Hematopoietic multipotent progenitor cell treated with erythropoietin and hydrocortisone succinate and interleukin-3 and kit ligand, for 8 days (in vitro differentiated cells): ENCODE measurements around the gene POMGNT2.
"Not testable (repeated sequence)": the region's sequence is repeated elsewhere in the genome, so short reads cannot be mapped to it uniquely, and the experiment has no call there.

Experiments used
- DNase-seq: peaks from one replicate; pipeline ENCODE4 v3.0.0-alpha.2; 2015

Gene POMGNT2

DNA sequence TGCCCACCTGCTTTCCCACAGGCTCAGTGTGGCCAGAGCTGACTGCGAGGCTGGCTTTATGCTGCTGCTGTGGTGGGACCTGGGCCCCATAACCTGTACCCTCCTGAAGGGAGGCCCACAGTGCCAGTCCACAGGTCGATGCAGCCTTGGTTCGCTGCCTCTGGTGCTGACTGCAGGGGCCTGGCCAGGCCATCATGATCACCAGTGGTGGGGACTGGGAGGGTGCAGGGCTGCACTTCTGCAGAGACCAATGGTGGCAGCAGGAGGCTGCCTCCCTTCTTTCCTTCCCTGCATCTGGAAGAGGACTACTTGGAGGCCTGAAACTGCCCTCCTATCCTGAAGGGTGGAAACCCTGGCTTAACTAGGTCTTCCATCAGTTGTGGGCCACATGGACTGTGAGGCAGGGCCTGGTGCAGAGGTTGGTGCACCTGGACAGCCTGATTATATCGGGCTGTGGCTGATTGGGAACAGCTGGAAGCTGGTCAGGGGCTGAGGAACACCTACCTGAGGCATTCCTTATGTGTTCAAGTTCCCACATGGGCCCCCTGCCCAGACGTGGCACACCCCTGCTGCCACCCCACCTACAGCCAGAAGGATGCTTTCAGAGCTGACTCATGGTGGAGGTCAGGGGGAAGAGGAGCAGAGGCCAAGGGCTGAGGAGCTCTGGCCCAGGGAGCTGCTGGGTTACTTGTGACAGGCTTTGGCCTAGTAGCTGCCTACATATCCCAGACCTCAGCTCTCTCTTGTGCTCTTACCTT is 29.8 kb downstream of the POMGNT2 start:
- no peak for DNase-seq

- no peak for DNase-seq
Measured at GRCh38 chr3:43074901-43075689, 30.8 kb downstream of the POMGNT2 start.

DNA sequence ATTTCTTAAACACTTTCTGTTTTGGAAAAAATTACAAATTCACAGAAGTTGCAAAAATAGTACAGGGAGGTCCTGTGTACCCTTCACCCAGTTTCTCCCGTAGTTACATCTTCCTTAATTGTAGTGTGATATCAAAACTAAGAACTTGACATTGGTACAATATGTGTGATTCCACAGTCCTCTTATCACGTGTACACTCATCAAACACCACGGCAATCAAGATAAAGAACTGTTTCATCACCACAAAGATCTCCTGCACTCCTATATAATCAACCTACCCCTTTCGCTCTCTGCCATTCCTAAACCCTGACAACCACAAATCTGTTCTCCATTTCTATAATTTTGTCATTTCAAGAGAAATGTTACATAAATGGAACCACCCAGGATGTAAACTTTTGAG is 31.4 kb downstream of the POMGNT2 start:
- no peak for DNase-seq

GRCh38 chr3:43073836-43074220 is 32.1 kb downstream of the POMGNT2 start:
- DNase-seq: no peak

DNA sequence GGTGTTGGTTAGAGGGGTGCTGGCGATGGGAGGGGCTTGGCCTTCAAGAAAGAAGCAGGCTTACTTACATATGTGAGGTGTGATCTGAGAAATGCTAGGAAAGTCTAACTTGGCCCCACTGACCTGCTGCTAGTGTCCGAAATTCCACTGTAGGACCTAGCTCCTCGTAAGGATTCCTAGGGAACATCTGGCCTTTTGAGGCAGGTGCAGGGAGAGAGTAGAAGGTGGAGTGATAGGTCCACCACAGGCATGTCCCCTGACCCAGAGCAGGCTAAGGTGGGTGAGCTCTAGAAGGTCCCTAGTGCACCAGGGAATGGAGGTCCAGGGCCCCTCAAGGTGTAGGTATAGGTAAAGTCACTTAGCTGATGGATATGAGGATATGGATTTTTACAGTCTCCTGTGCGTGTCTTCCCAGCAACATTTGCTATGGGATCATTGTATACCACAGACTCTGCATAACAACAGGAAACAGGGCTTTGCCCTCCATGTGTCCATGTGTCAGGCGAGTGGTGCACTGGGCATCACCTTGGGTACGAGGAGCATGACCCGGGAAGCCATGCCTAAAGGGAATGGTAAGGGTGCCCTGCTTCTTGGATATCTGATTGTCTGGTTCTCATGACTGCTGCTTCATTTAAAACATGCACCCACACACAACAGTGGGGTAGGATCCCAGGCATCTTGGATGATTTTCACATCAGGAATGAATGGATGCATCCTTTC is 32.6 kb downstream of the POMGNT2 start:
- DNase-seq: no peak

GRCh38 chr3:43072361-43072760 is 33.5 kb downstream of the POMGNT2 start:
- DNase-seq: no peak

- DNase-seq: peak; percentile 26
Measured at GRCh38 chr3:43071313-43071893, 34.5 kb downstream of the POMGNT2 start.

DNA sequence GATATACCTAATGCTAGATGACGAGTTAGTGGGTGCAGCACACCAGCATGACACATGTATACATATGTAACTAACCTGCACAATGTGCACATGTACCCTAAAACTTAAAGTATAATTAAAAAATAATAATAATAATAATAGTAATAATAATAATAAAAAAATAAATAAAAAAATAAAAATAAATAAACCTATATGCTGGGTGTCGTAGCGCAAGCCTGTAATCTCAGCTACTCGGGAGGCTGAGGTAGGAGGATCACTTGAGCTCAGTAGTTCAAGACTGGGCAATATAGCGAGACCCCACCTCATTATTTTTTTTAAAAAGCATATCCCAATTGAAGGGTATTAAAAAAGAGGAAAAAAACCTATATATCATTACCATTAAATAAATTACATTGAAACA is 35.2 kb downstream of the POMGNT2 start:
- not testable (repeated sequence) for DNase-seq

DNA sequence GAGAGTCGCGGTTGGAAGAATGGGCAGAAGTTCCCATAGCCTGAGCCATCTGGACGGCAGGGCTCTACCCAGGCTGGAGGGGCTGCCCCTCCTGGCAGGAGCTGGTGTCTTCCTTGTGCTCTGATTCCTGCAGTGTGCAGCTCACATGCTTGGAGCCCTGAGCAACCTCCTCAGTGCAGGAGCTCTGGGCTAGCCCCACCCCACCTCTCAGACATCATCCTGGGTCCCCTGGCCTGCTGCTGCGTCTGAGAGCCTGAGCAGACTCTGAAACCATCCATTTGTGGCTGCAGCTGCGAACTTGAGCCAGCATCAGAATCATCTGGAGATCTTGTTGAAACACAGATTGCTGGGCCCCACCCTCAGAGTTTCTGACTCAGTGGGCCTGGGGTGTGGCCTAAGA is 42.8 kb downstream of the POMGNT2 start:
- DNase-seq: no peak

GRCh38 chr3:43062564-43063040 is 43.3 kb downstream of the POMGNT2 start:
- peak; percentile 80 for DNase-seq

DNA sequence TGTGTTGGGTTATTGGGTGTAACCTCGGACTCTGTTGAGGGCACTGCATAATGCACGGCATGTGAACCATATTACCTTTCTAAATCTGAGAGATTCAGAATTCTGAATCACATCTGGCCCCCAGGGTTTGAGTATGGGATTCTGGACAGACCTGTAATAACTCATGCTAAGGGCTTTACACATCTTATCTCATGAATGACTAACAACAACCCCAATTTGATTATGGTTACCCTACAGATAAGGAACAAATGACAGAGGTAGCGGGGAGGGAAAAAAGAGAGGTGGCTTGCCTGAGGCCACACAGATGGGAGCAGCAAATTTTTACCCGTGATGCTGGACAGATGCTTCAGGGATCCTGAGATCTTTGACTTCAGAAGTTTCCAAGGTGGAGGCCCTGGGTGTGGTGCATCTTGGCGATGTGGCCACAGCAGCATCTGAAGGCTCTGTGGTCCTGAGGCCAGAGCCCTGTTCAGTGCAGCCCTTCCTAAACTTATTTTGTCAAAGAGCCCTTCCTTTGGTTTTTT is 43.8 kb downstream of the POMGNT2 start:
- no peak for DNase-seq

DNA sequence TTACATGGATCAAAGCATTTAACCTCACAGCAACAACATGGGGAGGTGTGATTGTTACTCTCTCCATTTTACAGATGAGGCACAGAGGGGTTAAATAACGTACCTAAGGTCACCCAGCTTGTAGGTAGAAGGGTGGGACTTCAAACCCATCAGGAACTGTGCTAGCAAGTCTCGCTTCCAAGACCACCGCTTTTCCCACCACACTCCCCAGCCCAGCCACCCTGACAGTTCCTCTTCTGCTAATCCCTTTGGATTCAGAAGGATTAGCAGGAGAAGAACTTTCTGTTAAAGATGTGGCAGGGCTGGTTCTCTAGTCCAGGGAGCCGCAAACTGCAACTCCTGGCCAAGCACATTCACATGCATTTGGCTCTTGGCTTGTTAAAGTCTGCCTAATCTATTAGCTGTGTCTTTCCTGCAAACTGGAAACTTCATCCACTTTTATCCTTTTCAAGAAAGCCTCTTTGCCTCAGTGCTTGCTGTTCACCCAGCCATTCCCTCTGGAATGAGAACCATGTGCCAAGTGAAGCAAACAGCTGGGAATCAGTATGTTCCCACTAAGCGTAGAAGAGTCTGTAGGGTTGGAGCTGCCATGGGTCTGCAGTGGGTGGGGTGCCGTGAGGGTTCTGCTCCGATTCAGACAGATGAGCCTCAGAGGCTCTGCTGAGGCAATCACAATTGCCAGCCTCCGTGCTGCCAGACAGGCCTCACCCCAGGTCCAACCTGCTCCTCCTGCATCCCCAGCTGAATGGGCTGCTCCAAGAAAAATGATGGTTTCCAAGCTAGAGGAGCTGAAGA is 44.6 kb downstream of the POMGNT2 start:
- no peak for DNase-seq

- no peak for DNase-seq
Measured at GRCh38 chr3:43059456-43059855, 46.4 kb downstream of the POMGNT2 start.

DNA sequence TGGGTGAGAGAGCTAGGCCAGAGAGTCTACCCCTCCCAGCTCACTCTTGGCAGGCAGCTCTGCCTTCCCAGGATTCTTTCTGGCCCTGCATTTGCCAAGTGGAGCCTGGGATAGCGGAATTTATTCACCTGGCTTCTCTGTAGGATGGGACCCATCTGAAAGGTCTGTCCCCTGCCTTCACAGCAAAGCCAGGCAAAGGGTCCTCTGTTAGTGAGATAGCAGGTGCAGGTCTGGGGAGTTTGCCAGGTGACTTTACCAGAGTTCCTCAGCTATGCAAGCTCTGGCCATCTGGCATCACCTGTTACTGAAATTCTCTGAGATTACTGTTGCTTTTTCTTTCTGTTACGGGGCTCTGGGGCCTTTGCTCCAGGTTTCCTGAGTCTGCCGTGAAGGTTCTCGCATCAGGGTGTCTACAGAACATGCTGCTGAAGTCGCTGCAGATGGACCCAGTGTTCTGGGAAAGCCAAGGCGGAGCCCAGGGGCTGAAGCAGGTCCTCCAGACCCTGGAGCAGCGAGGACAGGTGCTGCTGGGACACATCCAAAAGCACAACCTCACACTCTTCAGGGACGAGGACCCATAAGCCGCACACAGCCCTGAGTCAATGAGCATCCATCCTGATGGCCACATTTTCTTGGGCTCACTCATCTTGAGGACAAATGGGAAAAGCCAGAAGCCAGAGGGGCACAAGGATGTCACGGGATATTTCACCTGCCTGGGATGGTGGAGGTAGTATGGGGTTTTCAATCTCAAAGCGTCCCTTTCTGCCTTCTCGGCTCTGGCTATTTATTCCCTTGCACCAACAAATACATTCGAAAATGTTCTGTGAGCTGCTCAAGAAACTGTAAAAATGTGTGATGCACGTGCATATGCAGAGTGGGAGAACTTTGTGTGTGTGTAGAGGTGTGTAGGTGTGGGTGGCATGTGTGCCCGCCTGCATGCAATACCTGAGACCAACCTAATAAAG is 49.8 kb downstream of the POMGNT2 start:
- DNase-seq: no peak

DNA sequence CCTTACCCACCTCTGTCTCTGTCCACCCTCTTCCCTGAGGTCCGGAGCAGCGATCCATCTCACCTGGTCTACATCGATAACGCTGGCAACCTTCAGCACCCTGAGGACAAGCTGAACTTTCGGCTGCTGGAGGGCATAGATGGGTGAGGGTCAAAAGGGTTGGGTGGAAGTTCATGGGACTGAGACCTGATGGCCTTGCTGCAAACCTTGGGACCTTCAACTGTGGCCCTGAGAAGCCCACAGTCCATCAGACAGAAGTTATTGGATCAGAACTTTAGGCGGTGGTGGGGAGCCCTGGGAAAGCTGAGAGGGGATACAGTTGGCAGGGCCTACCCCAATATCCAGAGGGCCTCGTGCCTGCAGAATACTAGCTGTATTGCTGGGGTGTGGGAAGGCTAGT is 50.5 kb downstream of the POMGNT2 start:
- no peak for DNase-seq

DNA sequence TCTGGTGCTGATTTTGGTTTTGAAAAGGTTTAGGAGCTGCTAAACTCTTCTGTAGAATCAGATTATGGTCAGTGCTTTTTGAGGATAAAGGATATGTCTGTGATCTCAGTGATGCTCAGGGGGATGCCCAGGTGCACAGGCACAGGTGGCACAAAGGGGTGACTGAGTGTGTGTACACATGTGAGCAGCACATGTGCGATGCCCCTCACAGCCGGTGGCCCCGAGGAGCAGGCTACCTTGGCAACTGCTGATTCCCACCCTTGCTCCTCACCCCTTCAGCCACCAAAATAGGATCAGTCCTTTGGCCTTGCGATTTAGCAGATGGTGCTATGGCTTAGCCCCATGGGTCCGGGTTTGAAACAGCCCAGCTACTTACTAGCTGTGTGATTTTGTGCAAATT is 51.1 kb downstream of the POMGNT2 start:
- no peak for DNase-seq

GRCh38 chr3:43053291-43053690 is 52.6 kb downstream of the POMGNT2 start:
- DNase-seq: no peak

DNA sequence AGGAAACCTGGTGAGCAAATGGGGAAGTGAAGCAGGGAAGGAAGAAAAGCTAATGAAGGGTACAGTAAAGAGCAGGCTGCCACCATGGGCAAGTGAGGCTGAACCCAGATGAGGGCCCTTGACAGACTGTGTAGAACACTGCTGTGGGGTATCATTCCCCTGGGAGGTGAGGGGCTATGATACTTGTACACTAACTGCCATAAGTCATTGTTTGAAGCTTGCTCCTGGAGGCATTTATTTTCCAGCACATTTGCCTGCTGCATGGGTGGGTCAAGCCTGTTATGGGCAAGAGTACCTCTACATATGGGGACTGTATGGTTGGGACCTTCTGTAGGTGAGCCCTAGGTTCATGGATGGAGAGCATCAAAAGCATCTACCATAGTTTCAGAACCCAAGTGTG is 57.4 kb downstream of the POMGNT2 start:
- no peak for DNase-seq

DNA sequence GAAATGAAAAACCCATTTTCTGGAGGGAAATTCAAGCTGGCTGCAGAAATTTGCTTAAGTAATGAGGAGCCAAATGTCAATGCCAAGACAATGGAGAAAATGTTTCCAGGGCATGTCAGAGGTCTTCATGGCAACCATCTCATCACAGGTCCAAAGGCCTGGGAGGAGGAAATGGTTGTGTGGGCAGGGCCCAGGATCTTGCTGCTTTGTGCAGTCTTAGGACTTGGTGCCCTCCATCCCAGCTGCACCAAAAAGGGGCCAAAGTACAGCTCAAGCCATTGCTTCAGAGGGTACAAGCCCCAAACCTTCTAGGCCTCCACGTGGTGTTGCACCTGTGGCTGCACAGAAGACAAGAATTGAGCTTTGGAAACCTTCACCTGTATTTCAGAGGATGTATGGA is 59.3 kb downstream of the POMGNT2 start:
- no peak for DNase-seq

DNA sequence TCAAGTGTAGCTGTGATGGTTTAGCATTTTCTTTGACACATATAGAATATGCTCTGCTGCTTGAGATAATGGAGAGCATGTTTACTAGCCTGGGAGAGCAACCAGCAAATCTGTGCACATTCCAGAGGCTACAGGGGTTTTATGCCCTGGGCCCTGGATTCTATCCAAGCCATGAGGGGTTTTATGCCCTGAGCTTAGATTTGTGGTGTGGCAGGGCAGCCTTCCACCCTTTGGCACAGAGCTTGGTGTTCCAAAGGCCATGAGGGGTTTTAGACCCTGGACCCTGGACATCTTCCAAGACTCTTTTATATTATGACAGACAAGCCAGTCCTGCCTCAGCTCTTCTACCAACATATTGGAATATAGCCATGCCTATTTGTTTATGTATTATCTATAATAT is 60.8 kb downstream of the POMGNT2 start:
- not testable (repeated sequence) for DNase-seq

DNA sequence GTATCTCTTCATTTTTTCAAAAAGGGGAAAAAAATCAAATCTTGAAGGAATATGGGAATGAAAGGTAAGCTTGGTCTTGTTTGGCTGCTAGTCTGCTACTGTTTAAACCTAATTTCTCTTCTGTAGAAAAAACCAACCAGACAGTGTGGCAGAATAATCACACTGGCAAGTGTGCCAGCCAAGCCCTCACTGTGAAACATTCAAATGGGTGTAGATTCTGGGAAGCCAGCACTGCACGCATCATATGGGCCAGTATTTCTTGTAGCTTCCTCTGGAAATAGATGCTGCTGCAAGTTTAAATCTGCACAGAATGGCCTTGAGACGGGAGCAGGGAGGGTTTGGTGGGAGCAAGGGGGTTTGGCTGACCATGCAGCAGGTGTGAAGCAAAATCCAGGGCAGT is 62.1 kb downstream of the POMGNT2 start:
- DNase-seq: no peak
